ENCODE results near the gene LMO7.

DNA sequence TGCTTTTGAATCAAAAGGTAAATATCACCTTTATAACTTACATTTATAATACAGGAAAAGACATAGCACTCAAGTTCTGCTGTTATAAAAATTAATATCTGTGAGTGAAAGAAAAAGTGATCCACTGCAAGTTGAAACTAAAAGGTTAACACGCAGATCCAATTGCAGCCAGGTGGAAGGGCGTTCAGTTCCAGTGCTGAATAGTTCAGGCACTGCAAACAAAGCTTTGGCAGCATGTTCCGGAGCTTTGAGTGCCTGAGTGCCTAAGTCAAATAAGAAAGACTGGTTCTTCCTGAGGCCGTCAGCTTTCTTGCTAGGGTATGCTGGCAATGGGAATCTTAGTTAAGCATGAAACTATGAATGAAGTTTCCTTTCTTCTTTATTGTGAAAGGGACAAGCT, 200.3 kb downstream of the LMO7 start:
- TF ChIP-seq POLR2A (IDR thresholded peaks at IDR 0.05; ENCODE audit: low read length) (no peak), GATA1 (IDR thresholded peaks at IDR 0.05; ENCODE audit: low read depth, low read length) (no peak)

Data from erythroblast (primary cell).